ENCODE data around the gene SLFN5. TPM values are rescaled to one million over a fixed set of nuclear protein-coding genes. Genes with fewer than 3 reads are reported as not detected.
"Not testable (repeated sequence)": the region's sequence is repeated elsewhere in the genome, so short reads cannot be mapped to it uniquely, and the experiment has no call there.

SLFN5 gene
- total RNA-seq, 1 donor from 2014 or later, result 58.4 TPM

DNA sequence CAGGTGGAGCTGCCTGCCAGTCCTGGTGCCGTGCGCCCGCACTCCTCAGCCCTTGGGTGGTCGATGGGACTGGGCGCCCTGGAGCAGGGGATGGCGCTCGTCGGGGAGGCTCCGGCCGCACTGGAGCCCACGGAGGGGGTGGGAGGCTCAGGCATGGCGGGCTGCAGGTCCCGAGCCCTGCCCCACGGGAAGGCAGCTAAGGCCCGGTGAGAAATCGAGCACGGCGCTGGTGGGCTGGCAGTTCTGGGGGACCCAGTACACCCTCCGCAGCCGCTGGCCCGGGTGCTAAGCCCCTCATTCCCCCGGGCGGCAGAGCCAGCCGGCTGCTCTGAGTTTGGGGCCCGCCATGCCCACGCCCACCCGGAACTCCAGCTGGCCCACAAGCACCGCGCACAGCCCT, 36.0 kb downstream of the SLFN5 start:
- DNase-seq; H3K4me3 ChIP-seq; ATAC-seq; H3K27ac ChIP-seq; H3K36me3 ChIP-seq; H3K4me1 ChIP-seq; intact Hi-C loops (cut with DNase I); H3K27me3 ChIP-seq; H3K9me3 ChIP-seq: not testable (repeated sequence)

DNA sequence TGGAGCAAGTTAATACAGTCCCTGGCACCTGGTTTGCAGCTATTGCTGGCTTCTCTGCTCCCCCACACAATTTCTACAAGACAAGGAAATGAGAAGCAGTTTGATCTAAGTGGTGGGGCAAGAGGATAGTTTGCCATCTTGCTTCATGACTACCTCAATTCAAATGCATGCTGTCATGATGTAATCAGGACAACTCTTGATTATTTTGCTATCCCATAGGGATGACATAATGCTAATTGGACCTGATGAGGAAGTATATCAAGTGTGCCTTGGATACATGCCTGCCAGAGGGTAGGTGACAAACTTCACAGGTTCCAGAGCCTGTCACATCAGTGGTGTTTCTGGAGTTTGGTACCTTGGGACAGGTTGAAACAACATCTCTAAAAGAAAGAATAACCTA, 40.9 kb downstream of the SLFN5 start:
- ATAC-seq (no peak), DNase-seq (no peak)
- Histone ChIP-seq H3K4me3 (no peak overlapping the region), H3K36me3 (no peaks in the 10 kb centered on the region), H3K9me3 (no peaks in the 10 kb centered on the region), H3K27ac (no peak overlapping the region), H3K4me1 (no peaks in the 10 kb centered on the region), H3K27me3 (no peaks in the 10 kb centered on the region)
- intact Hi-C loops (cut with DNase I), result no loop called here
- TF ChIP-seq, protein P1, sequence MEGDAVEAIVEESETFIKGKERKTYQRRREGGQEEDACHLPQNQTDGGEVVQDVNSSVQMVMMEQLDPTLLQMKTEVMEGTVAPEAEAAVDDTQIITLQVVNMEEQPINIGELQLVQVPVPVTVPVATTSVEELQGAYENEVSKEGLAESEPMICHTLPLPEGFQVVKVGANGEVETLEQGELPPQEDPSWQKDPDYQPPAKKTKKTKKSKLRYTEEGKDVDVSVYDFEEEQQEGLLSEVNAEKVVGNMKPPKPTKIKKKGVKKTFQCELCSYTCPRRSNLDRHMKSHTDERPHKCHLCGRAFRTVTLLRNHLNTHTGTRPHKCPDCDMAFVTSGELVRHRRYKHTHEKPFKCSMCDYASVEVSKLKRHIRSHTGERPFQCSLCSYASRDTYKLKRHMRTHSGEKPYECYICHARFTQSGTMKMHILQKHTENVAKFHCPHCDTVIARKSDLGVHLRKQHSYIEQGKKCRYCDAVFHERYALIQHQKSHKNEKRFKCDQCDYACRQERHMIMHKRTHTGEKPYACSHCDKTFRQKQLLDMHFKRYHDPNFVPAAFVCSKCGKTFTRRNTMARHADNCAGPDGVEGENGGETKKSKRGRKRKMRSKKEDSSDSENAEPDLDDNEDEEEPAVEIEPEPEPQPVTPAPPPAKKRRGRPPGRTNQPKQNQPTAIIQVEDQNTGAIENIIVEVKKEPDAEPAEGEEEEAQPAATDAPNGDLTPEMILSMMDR (IDR thresholded peaks at IDR 0.05), result no peak

DNA sequence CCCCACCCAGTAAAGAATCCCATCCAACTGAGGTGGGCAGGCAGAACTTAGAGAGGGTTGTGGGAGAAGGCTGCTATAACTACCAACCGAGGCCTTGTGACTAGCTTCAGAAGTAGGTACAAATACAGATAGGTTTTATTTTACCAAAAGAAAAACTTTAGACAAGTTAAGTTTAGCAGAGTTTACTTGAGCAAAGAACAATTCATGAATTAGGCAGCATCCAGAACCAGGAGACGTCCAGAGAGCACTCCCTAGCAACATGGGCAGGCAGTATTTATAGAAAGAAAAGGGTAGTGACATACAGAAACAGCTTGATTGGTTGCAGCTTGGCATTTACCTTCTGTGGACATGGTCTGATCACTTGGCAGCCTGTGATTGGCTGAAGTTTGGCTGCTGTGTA, 42.1 kb downstream of the SLFN5 start:
- Histone ChIP-seq H3K27me3 (no peaks in the 10 kb centered on the region), H3K36me3 (no peaks in the 10 kb centered on the region), H3K27ac (no peak overlapping the region), H3K9me3 (no peaks in the 10 kb centered on the region), H3K4me1 (no peaks in the 10 kb centered on the region), H3K4me3 (no peak overlapping the region)
- intact Hi-C loops (cut with DNase I), result no loop called here
- DNase-seq (no peak), ATAC-seq (no peak)
- TF ChIP-seq, protein P1 (IDR thresholded peaks at IDR 0.05), result no peak

DNA sequence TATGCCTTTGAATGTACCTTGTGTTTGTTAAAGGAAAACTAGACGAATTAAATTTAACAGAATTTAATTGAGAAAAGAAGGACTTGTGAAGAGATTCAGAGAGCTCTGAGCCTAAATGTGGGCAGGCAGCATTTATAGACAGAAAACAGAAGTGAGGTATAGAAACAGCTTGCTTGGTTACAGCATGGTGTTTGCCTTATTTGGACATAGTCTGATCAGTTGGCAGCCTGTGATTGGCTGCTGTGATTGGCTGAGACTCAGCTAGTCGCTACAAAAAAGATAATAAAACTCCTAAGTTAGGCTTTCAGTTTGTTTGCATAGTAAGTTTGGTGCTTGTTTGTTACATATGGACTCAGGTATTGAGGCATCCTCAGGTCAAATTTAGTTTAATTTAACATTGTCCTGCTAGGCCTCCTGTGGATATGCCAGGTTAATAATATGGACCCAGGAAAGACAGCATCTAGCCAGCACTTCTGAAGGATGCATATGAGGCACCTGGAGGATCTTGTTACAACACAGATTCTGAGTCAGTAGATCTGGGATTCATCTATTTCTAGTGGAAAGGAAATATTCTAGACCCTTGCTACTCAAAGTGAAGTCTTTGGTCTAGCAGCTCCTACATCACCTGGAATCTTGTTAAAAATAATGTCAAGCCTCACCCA, 43.4 kb downstream of the SLFN5 start:
- Histone ChIP-seq H3K27me3 (no peaks in the 10 kb centered on the region), H3K27ac (no peak overlapping the region), H3K4me3 (no peak overlapping the region), H3K9me3 (no peaks in the 10 kb centered on the region), H3K36me3 (no peaks in the 10 kb centered on the region), H3K4me1 (no peaks in the 10 kb centered on the region)
- intact Hi-C loops (cut with DNase I), result no loop called here
- ATAC-seq, result no peak
- no peak for DNase-seq
- TF ChIP-seq, protein P1 (IDR thresholded peaks at IDR 0.05), result no peak

DNA sequence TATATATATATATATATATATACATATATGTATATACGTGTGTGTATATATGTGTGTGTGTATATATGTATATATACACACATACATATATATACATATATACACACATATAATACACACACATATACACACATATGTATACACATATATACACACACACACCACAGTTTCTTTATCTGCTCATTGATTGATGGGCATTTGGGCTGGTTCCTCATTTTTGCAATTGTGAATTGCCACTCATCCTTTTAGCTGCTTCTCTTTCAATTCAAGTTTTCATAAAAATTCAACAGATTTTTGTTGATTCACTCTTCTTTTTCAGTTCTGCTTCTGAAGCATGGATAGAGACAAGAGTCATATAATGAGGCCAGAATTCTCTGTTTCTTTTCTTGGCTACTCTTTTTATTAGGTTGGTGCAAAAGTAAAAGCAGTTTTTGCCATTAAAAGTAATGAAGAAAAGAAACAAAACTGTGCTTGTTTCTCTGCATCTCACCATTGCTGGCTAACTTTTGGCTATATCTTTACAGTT, 44.5 kb downstream of the SLFN5 start:
- H3K4me1 ChIP-seq, result no peaks in the 10 kb centered on the region
- H3K36me3 ChIP-seq, result no peaks in the 10 kb centered on the region
- ATAC-seq (no peak), DNase-seq (no peak)
- TF ChIP-seq, protein P1 (IDR thresholded peaks at IDR 0.05), result no peak
- no peak overlapping the region for H3K27ac ChIP-seq
- no peaks in the 10 kb centered on the region for H3K27me3 ChIP-seq
- no peak overlapping the region for H3K4me3 ChIP-seq
- intact Hi-C loops (cut with DNase I), result no loop called here
- no peaks in the 10 kb centered on the region for H3K9me3 ChIP-seq

DNA sequence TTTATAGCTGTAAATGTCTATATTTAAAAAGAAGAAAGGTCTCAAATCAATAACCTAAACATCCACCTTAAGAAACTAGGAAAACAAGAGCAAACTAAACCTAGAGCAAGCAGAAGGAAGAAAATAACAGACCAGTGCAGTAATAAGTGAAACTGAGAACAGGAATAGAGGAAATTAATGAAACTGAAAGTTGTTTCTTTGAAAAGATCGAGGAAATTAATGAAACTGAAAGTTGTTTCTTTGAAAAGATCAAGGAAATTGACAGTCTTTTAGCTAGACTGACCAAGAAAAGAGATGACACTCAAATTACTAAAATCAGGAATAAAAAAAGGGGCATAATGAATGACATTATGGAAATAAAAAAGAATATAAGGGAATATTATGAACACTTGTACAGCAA, 46.4 kb downstream of the SLFN5 start:
- no peaks in the 10 kb centered on the region for H3K36me3 ChIP-seq
- H3K27me3 ChIP-seq, result no peaks in the 10 kb centered on the region
- no peaks in the 10 kb centered on the region for H3K9me3 ChIP-seq
- TF ChIP-seq, protein P1 (IDR thresholded peaks at IDR 0.05), result no peak
- H3K27ac ChIP-seq, result no peak overlapping the region
- no peak for DNase-seq
- intact Hi-C loops (cut with DNase I), result no loop called here
- no peak for ATAC-seq
- no peak overlapping the region for H3K4me3 ChIP-seq
- H3K4me1 ChIP-seq, result no peaks in the 10 kb centered on the region

All from upper lobe of right lung (tissue), 1 donor.